Measurements from ENCODE around the gene CABP2.
"Not testable (repeated sequence)": the region's sequence is repeated elsewhere in the genome, so short reads cannot be mapped to it uniquely, and the experiment has no call there.

Gene CABP2

GRCh38 chr11:67482827-67483798 is 40.1 kb downstream of the CABP2 start, which contains the start of gene AIP:
Gene AIP, plus strand, starts transcription at chr11:67483026. Its CDS starts 133 bp downstream, at chr11:67483159.
- Histone ChIP-seq H3K4me1 (no peaks in the 10 kb centered on the region), H2AFZ (peak within 1 kb of the TSS; percentile 87), H3K27me3 (ENCODE audit: control insufficient read depth, insufficient read depth, low read length) (no peaks in the 10 kb centered on the region), H3K9me3 (ENCODE audit: control insufficient read depth, low read length) (no peaks in the 10 kb centered on the region), H3K4me3 (ENCODE audit: low read depth, low read length) (peak within 1 kb of the TSS; percentile 82), H3K79me2 (peaks cover 2% of the 10 kb centered on the region), H3K36me3 (ENCODE audit: control insufficient read depth, insufficient read depth, low read length) (no peaks in the 10 kb centered on the region), H3K27ac (peak within 1 kb of the TSS; percentile 77), H3K4me2 (ENCODE audit: low read length) (peak within 1 kb of the TSS; percentile 91), H3K9ac (peak within 1 kb of the TSS; percentile 2)
- TF ChIP-seq CTCF (IDR thresholded peaks at IDR 0.05) = no peak

GRCh38 chr11:67482275-67482826 is 40.9 kb downstream of the CABP2 start:
- H3K9ac ChIP-seq = peak overlapping the region; percentile 2
- no peaks in the 10 kb centered on the region for H3K9me3 ChIP-seq (ENCODE audit: control insufficient read depth, low read length)
- H3K27me3 ChIP-seq (ENCODE audit: control insufficient read depth, insufficient read depth, low read length) = no peaks in the 10 kb centered on the region
- H2AFZ ChIP-seq = peak overlapping the region; percentile 87
- peaks cover 2% of the 10 kb centered on the region for H3K79me2 ChIP-seq
- H3K36me3 ChIP-seq (ENCODE audit: control insufficient read depth, insufficient read depth, low read length) = no peaks in the 10 kb centered on the region
- no peaks in the 10 kb centered on the region for H3K4me1 ChIP-seq
- H3K4me3 ChIP-seq (ENCODE audit: low read depth, low read length) = peak overlapping the region; percentile 82
- no peak for TF ChIP-seq CTCF (IDR thresholded peaks at IDR 0.05)
- peak overlapping the region; percentile 91 for H3K4me2 ChIP-seq (ENCODE audit: low read length)
- H3K27ac ChIP-seq = peak overlapping the region; percentile 77

- H3K27ac ChIP-seq; H3K4me3 ChIP-seq (ENCODE audit: low read depth, low read length); H3K79me2 ChIP-seq; H3K27me3 ChIP-seq (ENCODE audit: control insufficient read depth, insufficient read depth, low read length); H3K4me1 ChIP-seq; H3K4me2 ChIP-seq (ENCODE audit: low read length); H2AFZ ChIP-seq; H3K9me3 ChIP-seq (ENCODE audit: control insufficient read depth, low read length); H3K36me3 ChIP-seq (ENCODE audit: control insufficient read depth, insufficient read depth, low read length); H3K9ac ChIP-seq: not testable (repeated sequence)
Measured at GRCh38 chr11:67477344-67478050, 45.7 kb downstream of the CABP2 start.

- not testable (repeated sequence) for H3K79me2 ChIP-seq; H3K27ac ChIP-seq; H3K4me2 ChIP-seq (ENCODE audit: low read length); H3K27me3 ChIP-seq (ENCODE audit: control insufficient read depth, insufficient read depth, low read length); H3K9ac ChIP-seq; H3K4me3 ChIP-seq (ENCODE audit: low read depth, low read length); H3K4me1 ChIP-seq; H3K36me3 ChIP-seq (ENCODE audit: control insufficient read depth, insufficient read depth, low read length); H3K9me3 ChIP-seq (ENCODE audit: control insufficient read depth, low read length); H2AFZ ChIP-seq
Measured at GRCh38 chr11:67476692-67477091, 46.6 kb downstream of the CABP2 start.

GRCh38 chr11:67472882-67473281 is 50.4 kb downstream of the CABP2 start:
- H3K4me3 ChIP-seq (ENCODE audit: low read depth, low read length) = no peak overlapping the region
- no peak for TF ChIP-seq CTCF (IDR thresholded peaks at IDR 0.05)
- no peaks in the 10 kb centered on the region for H3K9me3 ChIP-seq (ENCODE audit: control insufficient read depth, low read length)
- H3K36me3 ChIP-seq (ENCODE audit: control insufficient read depth, insufficient read depth, low read length) = no peaks in the 10 kb centered on the region
- H3K4me2 ChIP-seq (ENCODE audit: low read length) = no peak overlapping the region
- H3K4me1 ChIP-seq = no peaks in the 10 kb centered on the region
- H3K79me2 ChIP-seq = no peaks in the 10 kb centered on the region
- H3K27me3 ChIP-seq (ENCODE audit: control insufficient read depth, insufficient read depth, low read length) = no peaks in the 10 kb centered on the region
- no peak overlapping the region for H3K9ac ChIP-seq
- H2AFZ ChIP-seq = no peak overlapping the region
- no peak overlapping the region for H3K27ac ChIP-seq

Measured in parathyroid adenoma (tissue), 2 donors.